Ishikawa (cell line): ENCODE results near the gene SERHL2.

ENCODE experiments used
- CEBPB ChIP-seq: IDR thresholded peaks from 2 replicates; pipeline ENCODE4 v1.6.1; 2012
- CREB1 ChIP-seq: IDR thresholded peaks from 2 replicates; pipeline ENCODE4 v1.6.1; 2012; ENCODE audit warnings: low read depth
- EGR1 ChIP-seq: IDR thresholded peaks from 2 replicates; pipeline ENCODE4 v1.6.1; 2012
- EP300 ChIP-seq: IDR thresholded peaks from 2 replicates; pipeline ENCODE4 v1.6.1; 2012; ENCODE audit warnings: borderline replicate concordance
- FOXM1 ChIP-seq: IDR thresholded peaks from 2 replicates; pipeline ENCODE4 v1.6.1; 2012; ENCODE audit warnings: low read depth, borderline replicate concordance
- MAX ChIP-seq: IDR thresholded peaks from 2 replicates; pipeline ENCODE4 v1.6.1; 2012
- NFIC ChIP-seq: IDR thresholded peaks from 2 replicates; pipeline ENCODE4 v1.6.1; 2012
- RAD21 ChIP-seq: IDR thresholded peaks from 2 replicates; pipeline ENCODE4 v1.6.1; 2012; ENCODE audit warnings: low read depth
- REST ChIP-seq: IDR thresholded peaks from 2 replicates; pipeline ENCODE4 v1.6.1; 2012; ENCODE audit warnings: low read depth, mild to moderate bottlenecking
- TAF1 ChIP-seq: IDR thresholded peaks from 2 replicates; pipeline ENCODE4 v1.6.1; 2012; ENCODE audit warnings: low read depth, mild to moderate bottlenecking
- TCF12 ChIP-seq: IDR thresholded peaks from 2 replicates; pipeline ENCODE4 v1.6.1; 2012; ENCODE audit warnings: low read depth
- TEAD4 ChIP-seq: IDR thresholded peaks from 2 replicates; pipeline ENCODE4 v1.6.1; 2012
- YY1 ChIP-seq: IDR thresholded peaks from 2 replicates; pipeline ENCODE4 v1.6.1; 2012; ENCODE audit warnings: low read depth
- ZBTB7A ChIP-seq: IDR thresholded peaks from 2 replicates; pipeline ENCODE4 v1.6.1; 2012; ENCODE audit warnings: low read depth
- TF ChIP-seq, protein P1 (sequence below): IDR thresholded peaks from 2 replicates; pipeline ENCODE4 v1.6.1; 2012

The SERHL2 gene

DNA sequence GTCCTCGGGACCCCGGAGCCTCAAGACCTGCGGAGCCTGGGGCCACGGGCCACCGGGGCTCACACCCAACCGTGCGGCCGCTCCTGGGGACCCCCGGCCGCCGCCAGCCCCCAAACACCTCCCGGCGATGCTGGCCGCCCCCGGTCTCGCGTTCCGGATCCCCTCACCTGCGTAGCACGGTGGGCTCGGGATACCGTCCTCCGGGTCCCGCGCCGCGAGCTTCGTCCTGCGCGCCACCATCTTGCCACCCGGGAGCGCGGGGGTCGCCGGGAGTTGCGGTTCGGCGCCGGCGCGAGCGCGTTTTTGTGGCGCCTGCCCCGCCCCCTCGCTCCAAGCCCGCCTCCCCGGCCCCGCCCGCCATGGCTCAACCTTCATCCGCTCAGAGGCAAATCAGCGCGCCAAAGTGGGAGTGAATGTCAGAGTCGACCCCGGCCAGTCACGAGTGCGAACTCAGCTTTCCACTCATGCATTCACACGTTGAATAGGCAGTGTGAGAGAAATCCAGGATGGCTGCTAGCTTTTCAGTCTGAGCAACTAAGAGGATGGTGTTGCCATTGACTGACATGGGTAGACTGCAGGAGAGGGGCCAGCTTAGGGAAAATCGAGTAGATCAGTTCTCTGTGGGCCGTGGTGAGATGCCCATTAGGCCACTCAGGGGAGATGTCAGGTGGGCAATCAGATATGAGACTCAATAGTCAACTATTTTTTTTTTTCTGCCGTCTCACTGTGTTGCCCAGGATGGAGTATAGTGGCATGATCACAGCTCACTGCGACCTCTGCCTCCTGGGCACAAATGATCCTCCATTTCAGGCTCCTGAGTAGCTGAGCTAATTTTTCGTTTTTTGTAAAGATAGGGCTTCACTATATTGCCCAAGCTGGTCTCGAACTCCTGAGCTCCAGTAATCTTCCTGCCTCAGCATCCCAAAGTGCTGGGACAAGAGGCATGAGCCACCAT lies 28.3 kb downstream of the SERHL2 start:
- TF ChIP-seq YY1 (peak; percentile 91), RAD21 (no peak), TAF1 (peak; percentile 87)

- TF ChIP-seq ZBTB7A (no peak), NFIC (no peak), RAD21 (no peak), TEAD4 (no peak), FOXM1 (no peak), TAF1 (no peak), MAX (no peak), EGR1 (no peak), TCF12 (no peak), CREB1 (no peak), EP300 (no peak), CEBPB (no peak)
- TF ChIP-seq, protein P1, sequence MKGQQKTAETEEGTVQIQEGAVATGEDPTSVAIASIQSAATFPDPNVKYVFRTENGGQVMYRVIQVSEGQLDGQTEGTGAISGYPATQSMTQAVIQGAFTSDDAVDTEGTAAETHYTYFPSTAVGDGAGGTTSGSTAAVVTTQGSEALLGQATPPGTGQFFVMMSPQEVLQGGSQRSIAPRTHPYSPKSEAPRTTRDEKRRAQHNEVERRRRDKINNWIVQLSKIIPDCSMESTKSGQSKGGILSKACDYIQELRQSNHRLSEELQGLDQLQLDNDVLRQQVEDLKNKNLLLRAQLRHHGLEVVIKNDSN, result no peak
Observed at GRCh38 chr22:42582987-42583386, 29.2 kb downstream of the SERHL2 start.

DNA sequence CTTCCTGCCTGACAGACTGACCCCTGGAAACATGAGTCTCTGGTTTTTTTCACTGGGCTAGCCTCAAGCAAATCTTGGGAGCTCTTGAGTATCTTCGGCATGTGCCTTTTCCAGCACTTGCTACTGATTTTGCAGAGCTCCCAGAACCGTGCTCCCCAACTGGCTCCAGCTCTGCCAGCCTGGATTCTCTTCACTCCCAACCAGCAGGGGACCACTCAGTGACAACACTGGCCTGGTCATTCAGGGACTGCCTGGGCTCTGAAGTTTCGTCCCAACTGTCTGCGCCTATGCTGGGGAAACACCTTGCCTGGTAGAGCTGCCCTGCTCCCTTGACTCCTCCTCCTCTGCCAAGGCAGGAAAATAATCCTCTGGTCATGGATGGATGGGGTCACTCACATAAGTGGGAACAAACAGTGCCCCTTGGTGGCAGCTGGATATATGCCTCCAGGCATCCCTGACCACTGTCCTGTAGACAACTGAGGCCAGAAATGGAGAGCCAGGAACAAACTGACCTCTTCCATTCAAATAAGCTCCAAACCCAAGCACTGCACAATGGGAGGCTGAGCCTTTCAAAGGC lies 30.7 kb downstream of the SERHL2 start:
- TF ChIP-seq CREB1, result no peak
- no peak for TF ChIP-seq TCF12
- TF ChIP-seq NFIC, result no peak
- TF ChIP-seq ZBTB7A, result no peak
- TF ChIP-seq YY1, result no peak
- no peak for TF ChIP-seq REST
- no peak for TF ChIP-seq MAX
- TF ChIP-seq EP300, result no peak
- TF ChIP-seq, protein P1, result no peak
- no peak for TF ChIP-seq RAD21
- TF ChIP-seq TEAD4, result no peak
- TF ChIP-seq EGR1, result no peak
- TF ChIP-seq CEBPB, result no peak
- TF ChIP-seq FOXM1, result no peak
- no peak for TF ChIP-seq TAF1

GRCh38 chr22:42585096-42585495 lies 31.3 kb downstream of the SERHL2 start:
- TF ChIP-seq, protein P1, result no peak
- TF ChIP-seq FOXM1 (no peak), REST (no peak), RAD21 (no peak), MAX (no peak), NFIC (no peak), TCF12 (no peak)

DNA sequence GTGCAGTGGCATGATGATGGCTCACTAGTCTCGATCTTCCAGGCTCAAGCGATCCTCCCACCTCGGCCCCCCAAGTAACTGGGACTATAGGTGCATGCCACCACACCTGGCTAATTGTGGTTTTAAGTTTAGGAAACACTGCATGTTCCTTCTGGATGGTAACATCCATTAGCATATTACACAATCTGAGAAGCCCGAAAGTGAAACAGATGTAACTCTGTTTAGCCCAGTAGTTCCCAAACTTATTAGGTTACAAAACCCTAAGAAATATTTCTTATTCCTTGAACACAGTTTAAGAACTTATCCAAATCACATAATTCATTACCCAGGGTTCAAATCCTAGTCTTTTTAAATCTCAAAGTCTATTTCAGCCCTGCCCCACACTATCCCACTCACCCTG lies 32.6 kb downstream of the SERHL2 start:
- TF ChIP-seq CEBPB (no peak), FOXM1 (no peak), ZBTB7A (no peak), TCF12 (no peak), EGR1 (no peak), CREB1 (no peak), EP300 (no peak), MAX (no peak), TEAD4 (no peak), REST (no peak), YY1 (no peak), TAF1 (no peak), RAD21 (no peak), NFIC (no peak)
- TF ChIP-seq, protein P1, result no peak
